IMR-90 (cell line): ENCODE measurements around the gene ANTXR2. TPM values are rescaled to one million over a fixed set of nuclear protein-coding genes. Genes with fewer than 3 reads are reported as not detected.

Experiments
- ATAC-seq: fragments of 200-7000 bp; cut with Tn5 transposase; 2 replicates; pipeline ENCODE4 v1.9.1; 2020; ENCODE audit warnings: low read depth, mild to moderate bottlenecking, moderate library complexity
- BruUV-seq: library from RNA; stranded (reverse); fragments of 400-500 nt; replicated peaks from 2 replicates; lab custom pipeline; 2021; lab: Mats Ljungman, UMichigan
- CTCF ChIA-PET: fragments of 300-600 bp; formaldehyde crosslinking; extraction: SDS; loops from one replicate; lab custom pipeline; 2021; ENCODE audit warnings: antibody characterized with exemption; lab: Yijun Ruan, JAX
- POLR2A ChIA-PET: fragments of 300-600 bp; sonication (Branson Sonifier 250); formaldehyde crosslinking; loops from one replicate; lab custom pipeline; 2022; ENCODE audit warnings: antibody characterized with exemption; ENCODE audit not compliant: unreplicated experiment; lab: Charles Lee
- DNase-seq: peaks from one replicate; pipeline ENCODE4 v3.0.0; 2013
- H2AFZ ChIP-seq: replicated peaks from 2 replicates; pipeline ENCODE3; 2013; ENCODE audit warnings: low read length, mild to moderate bottlenecking; ENCODE audit not compliant: poor library complexity
- H2AK5ac ChIP-seq: 2 replicates; pipeline ENCODE4 v1.6.1; 2013; ENCODE audit warnings: low read depth, low read length, inconsistent platforms
- H2AK9ac ChIP-seq: replicated peaks from 2 replicates; pipeline ENCODE3; 2013; ENCODE audit warnings: mild to moderate bottlenecking, low read depth, low read length, moderate library complexity; ENCODE audit not compliant: poor library complexity
- H2BK120ac ChIP-seq: 2 replicates; pipeline ENCODE4 v1.6.1; 2013; ENCODE audit warnings: low read depth, low read length, inconsistent platforms
- H2BK15ac ChIP-seq: 3 replicates; pipeline ENCODE4 v1.6.1; 2013; ENCODE audit warnings: low read depth, low read length, inconsistent platforms
- H2BK20ac ChIP-seq: 2 replicates; pipeline ENCODE4 v1.6.1; 2013; ENCODE audit warnings: low read depth, mild to moderate bottlenecking, inconsistent platforms, low read length, moderate library complexity
- H2BK5ac ChIP-seq: 2 replicates; pipeline ENCODE4 v1.6.1; 2013; ENCODE audit warnings: mild to moderate bottlenecking, low read depth, low read length, inconsistent platforms; ENCODE audit not compliant: poor library complexity, severe bottlenecking
- H3K14ac ChIP-seq: replicated peaks from 2 replicates; pipeline ENCODE4 v1.6.1; 2013; ENCODE audit warnings: low read depth, low read length, inconsistent platforms
- H3K18ac ChIP-seq: 2 replicates; pipeline ENCODE4 v1.6.1; 2013; ENCODE audit warnings: low read depth, low read length, control low read depth
- H3K23ac ChIP-seq: 2 replicates; pipeline ENCODE4 v1.6.1; 2013; ENCODE audit warnings: low read depth, low read length, inconsistent platforms
- H3K27ac ChIP-seq: 2 replicates; pipeline ENCODE4 v1.5.1; 2013; ENCODE audit warnings: mild to moderate bottlenecking, control low read depth, low read length; ENCODE audit not compliant: insufficient read depth
- H3K27me3 ChIP-seq: 2 replicates; pipeline ENCODE4 v1.6.1; 2013; ENCODE audit warnings: low read length; ENCODE audit not compliant: control insufficient read depth, insufficient read depth
- H3K36me3 ChIP-seq: 2 replicates; pipeline ENCODE4 v1.6.1; 2013; ENCODE audit warnings: low read length, mixed read lengths; ENCODE audit not compliant: control insufficient read depth, insufficient read depth
- H3K4ac ChIP-seq: 2 replicates; pipeline ENCODE4 v1.6.1; 2013; ENCODE audit warnings: low read depth, low read length, inconsistent platforms
- H3K4me1 ChIP-seq: 2 replicates; pipeline ENCODE4 v1.6.1; 2013; ENCODE audit warnings: low read length, mixed read lengths; ENCODE audit not compliant: control insufficient read depth, insufficient read depth
- H3K4me2 ChIP-seq: 2 replicates; pipeline ENCODE4 v1.6.1; 2013; ENCODE audit warnings: low read depth, mild to moderate bottlenecking, control low read depth, low read length, moderate library complexity
- H3K4me3 ChIP-seq: 2 replicates; pipeline ENCODE4 v1.5.1; 2013; ENCODE audit warnings: low read depth, mild to moderate bottlenecking, control low read depth, low read length, moderate library complexity; ENCODE audit not compliant: insufficient read depth
- H3K56ac ChIP-seq: 2 replicates; pipeline ENCODE4 v1.6.1; 2013; ENCODE audit warnings: low read length, inconsistent platforms; ENCODE audit not compliant: insufficient read depth; ENCODE audit errors: extremely low read depth
- H3K79me1 ChIP-seq, 2 experiments: 2 replicates each; pipeline ENCODE4 v1.6.1; 2013; ENCODE audit warnings: low read length in 2 of 2, inconsistent platforms in 1 of 2, low read depth in 1 of 2
- H3K9ac ChIP-seq: 2 replicates; pipeline ENCODE4 v1.6.1; 2013; ENCODE audit warnings: low read depth, low read length, control low read depth
- H3K9me1 ChIP-seq: 2 replicates; pipeline ENCODE4 v1.6.1; 2013; ENCODE audit warnings: low read length, inconsistent platforms; ENCODE audit not compliant: insufficient read depth
- H3K9me3 ChIP-seq: 2 replicates; pipeline ENCODE4 v1.6.1; 2013; ENCODE audit warnings: low read length; ENCODE audit not compliant: control insufficient read depth, insufficient read depth
- H4K20me1 ChIP-seq: 2 replicates; pipeline ENCODE4 v1.6.1; 2013; ENCODE audit warnings: low read length, inconsistent platforms; ENCODE audit not compliant: insufficient read depth
- H4K5ac ChIP-seq: 2 replicates; pipeline ENCODE4 v1.6.1; 2013; ENCODE audit warnings: mild to moderate bottlenecking, low read depth, low read length, control low read depth
- H4K8ac ChIP-seq, 2 experiments: 2 replicates each; pipeline ENCODE4 v1.6.1; 2013; ENCODE audit warnings: low read depth in 2 of 2, low read length in 2 of 2, control low read depth in 1 of 2, inconsistent platforms in 1 of 2
- H4K91ac ChIP-seq: 2 replicates; pipeline ENCODE4 v1.6.1; 2013; ENCODE audit warnings: low read depth, low read length, inconsistent platforms; ENCODE audit not compliant: insufficient read depth
- BHLHE40 ChIP-seq: fragments of 150-350 bp; IDR thresholded peaks from 2 replicates; pipeline ENCODE4 v1.6.1; 2016; ENCODE audit warnings: mild to moderate bottlenecking, low read depth, low read length
- CHD1 ChIP-seq: IDR thresholded peaks from 2 replicates; pipeline ENCODE4 v1.6.1; 2012; ENCODE audit warnings: low read depth, low read length, improper control_type of control experiment
- FOS ChIP-seq: fragments of 150-350 bp; IDR thresholded peaks from 2 replicates; pipeline ENCODE4 v1.6.1; 2016; ENCODE audit warnings: low read depth, low read length
- MAFK ChIP-seq: IDR thresholded peaks from 2 replicates; pipeline ENCODE4 v1.6.1; 2012; ENCODE audit warnings: low read depth, low read length, improper control_type of control experiment
- MAZ ChIP-seq: IDR thresholded peaks from 2 replicates; pipeline ENCODE4 v1.6.1; 2012; ENCODE audit warnings: low read depth, mild to moderate bottlenecking, low read length, improper control_type of control experiment, moderate library complexity, borderline replicate concordance
- MXI1 ChIP-seq: IDR thresholded peaks from 2 replicates; pipeline ENCODE4 v1.6.1; 2012; ENCODE audit warnings: low read depth, mild to moderate bottlenecking, low read length, moderate library complexity, borderline replicate concordance
- POLR2A ChIP-seq: IDR thresholded peaks from 2 replicates; pipeline ENCODE4 v1.6.1; 2012; ENCODE audit warnings: mild to moderate bottlenecking, low read depth, low read length
- RAD21 ChIP-seq: IDR thresholded peaks from 2 replicates; pipeline ENCODE4 v1.6.1; 2012; ENCODE audit warnings: low read length, improper control_type of control experiment
- RCOR1 ChIP-seq: IDR thresholded peaks from 2 replicates; pipeline ENCODE4 v1.6.1; 2012; ENCODE audit warnings: mild to moderate bottlenecking, low read length, improper control_type of control experiment; ENCODE audit not compliant: insufficient replicate concordance
- SMC3 ChIP-seq: fragments of 150-350 bp; IDR thresholded peaks from 2 replicates; pipeline ENCODE4 v1.6.1; 2016; ENCODE audit warnings: low read depth, mild to moderate bottlenecking, antibody characterized with exemption, low read length, moderate library complexity
- WGBS, 2 experiments: methylation state at CpG; one replicate each; pipeline versions ENCODE4 v1.1.5 to v1.1.7; 2013; ENCODE audit warnings: missing lambda C conversion rate in 2 of 2; ENCODE audit not compliant: insufficient read length in 1 of 2; ENCODE audit errors: extremely low coverage in 2 of 2; 5-methylcytosine and 5-hydroxymethylcytosine counted together
- dilution Hi-C: fragments of 300-500 bp; cut with HindIII; formaldehyde crosslinking; loops from one replicate; pipeline ENCODE4 v1.14.3; 2018; ENCODE audit warnings: low sequenced_read_pairs; ENCODE audit not compliant: unreplicated experiment
- in situ Hi-C: fragments of 300-500 bp; cut with MboI; formaldehyde crosslinking; loops from 3 replicates; pipeline ENCODE4 v1.14.3; 2019; ENCODE audit warnings: low sequenced_read_pairs, inconsistent platforms, mixed read lengths
- intact Hi-C: fragments of 100-400 bp; cut with micrococcal nuclease; formaldehyde crosslinking; loops from 2 replicates; pipeline ENCODE4 v1.10.0; 2022
- polyA plus RNA-seq, 3 experiments: library from polyadenylated mRNA; depleted of rRNA; stranded (reverse); fragments of >200 nt; gene quantifications; 2 replicates each; pipeline ENCODE4 v1.2.3, GENCODE V29; 2012; ENCODE audit warnings: low replicate concordance in 1 of 3
- total RNA-seq: library from RNA; depleted of rRNA; stranded (reverse); fragments of >200 nt; gene quantifications from 2 replicates; pipeline ENCODE4 v1.2.3, GENCODE V29; 2012
- TF ChIP-seq, protein P1 (sequence below): fragments of 150-350 bp; IDR thresholded peaks from 2 replicates; pipeline ENCODE4 v1.6.1; 2016; ENCODE audit warnings: low read depth, mild to moderate bottlenecking, low read length, moderate library complexity, borderline replicate concordance

ANTXR2 gene
- total and polyA plus RNA-seq, 2 of the 4 experiments (the other 2 are of a cell fraction): 46.8 to 88.5 TPM

- H3K9me1 ChIP-seq: peaks cover 2% of the 10 kb centered on the region; the same call in 1 of the 2 replicates
- in situ Hi-C loops (no loop called here), intact Hi-C loops (no loop called here), dilution Hi-C loops (no loop called here)
- H3K18ac ChIP-seq: no peak overlapping the region
- H4K91ac ChIP-seq: no peak overlapping the region
- H3K4ac ChIP-seq: no peak overlapping the region
- peaks cover 33 to 38% of the 10 kb centered on the region in 2 experiments for H3K79me1 ChIP-seq
- TF ChIP-seq RCOR1 (no peak), MAFK (no peak), MAZ (no peak), POLR2A (no peak), FOS (no peak), MXI1 (no peak), BHLHE40 (no peak), RAD21 (no peak), SMC3 (no peak), CHD1 (no peak)
- TF ChIP-seq, protein P1, sequence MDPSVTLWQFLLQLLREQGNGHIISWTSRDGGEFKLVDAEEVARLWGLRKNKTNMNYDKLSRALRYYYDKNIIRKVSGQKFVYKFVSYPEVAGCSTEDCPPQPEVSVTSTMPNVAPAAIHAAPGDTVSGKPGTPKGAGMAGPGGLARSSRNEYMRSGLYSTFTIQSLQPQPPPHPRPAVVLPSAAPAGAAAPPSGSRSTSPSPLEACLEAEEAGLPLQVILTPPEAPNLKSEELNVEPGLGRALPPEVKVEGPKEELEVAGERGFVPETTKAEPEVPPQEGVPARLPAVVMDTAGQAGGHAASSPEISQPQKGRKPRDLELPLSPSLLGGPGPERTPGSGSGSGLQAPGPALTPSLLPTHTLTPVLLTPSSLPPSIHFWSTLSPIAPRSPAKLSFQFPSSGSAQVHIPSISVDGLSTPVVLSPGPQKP: no peak
- no peaks in the 10 kb centered on the region for H3K27me3 ChIP-seq
- no peaks in the 10 kb centered on the region for H3K4me1 ChIP-seq
- CTCF ChIA-PET: no interaction called here
- no peak overlapping the region for H2AFZ ChIP-seq
- peaks cover 19% of the 10 kb centered on the region for H3K36me3 ChIP-seq
- no peak overlapping the region for H3K4me3 ChIP-seq
- 100% methylated on average over 1 of the region's 4 CpGs; no CpG with 5 or more reads in 1 of the 2 experiments for WGBS, 2 experiments
- H3K9ac ChIP-seq: no peak overlapping the region
- DNase-seq (no peak), ATAC-seq (no peak)
- H3K27ac ChIP-seq: no peak overlapping the region
- POLR2A ChIA-PET: no interaction called here
- no peak overlapping the region for H3K14ac ChIP-seq
- H2BK15ac ChIP-seq: no peak overlapping the region
- BruUV-seq: no TSS peak
- no peak overlapping the region for H3K56ac ChIP-seq
- H3K4me2 ChIP-seq: no peak overlapping the region
- H2BK120ac ChIP-seq: no peak overlapping the region
- H3K9me3 ChIP-seq: no peaks in the 10 kb centered on the region
- no peak overlapping the region for H2AK9ac ChIP-seq
- H4K8ac ChIP-seq: no peak overlapping the region
- no peak overlapping the region for H2BK5ac ChIP-seq
- H2AK5ac ChIP-seq: no peak overlapping the region
- H4K5ac ChIP-seq: no peak overlapping the region
- H2BK20ac ChIP-seq: no peak overlapping the region
- no peaks in the 10 kb centered on the region for H4K20me1 ChIP-seq
- H3K23ac ChIP-seq: no peak overlapping the region
Measured at GRCh38 chr4:80054375-80054774, 18.7 kb downstream of the ANTXR2 start.
